ENCODE results near the gene FANCC. TPM values are rescaled to one million over a fixed set of nuclear protein-coding genes. Genes with fewer than 3 reads are reported as not detected.

FANCC gene
- total RNA-seq, 1 experiment from 2014 or later: 25.3 TPM

DNA sequence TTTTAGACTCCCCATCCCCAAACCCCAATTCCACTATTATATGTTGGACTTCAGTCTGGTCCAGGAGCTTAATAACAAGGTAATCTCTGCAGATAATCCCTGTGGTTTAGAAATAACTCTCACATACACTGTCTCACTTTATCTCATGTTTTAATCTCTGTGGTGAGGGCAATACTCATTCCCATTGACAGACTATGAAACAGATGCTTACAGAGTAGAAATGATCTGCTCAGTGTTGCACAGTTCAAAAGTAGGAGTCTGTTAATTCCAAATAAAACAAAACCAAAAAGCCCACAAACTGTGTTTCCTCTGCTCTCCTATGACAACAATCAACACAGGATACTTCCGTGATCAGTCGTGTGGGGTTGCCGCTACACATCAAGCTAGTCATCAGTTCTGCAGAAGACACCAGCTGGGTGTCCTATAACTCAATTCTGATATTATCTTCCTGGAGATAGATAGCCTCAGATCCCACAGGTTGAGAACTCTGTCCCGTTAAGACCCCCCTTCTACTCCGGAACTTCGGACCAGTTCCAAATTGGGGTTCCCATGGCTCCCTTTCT lies 26.3 kb upstream of the FANCC start:
- DNase-seq (ENCODE audit: low spot score): no peak
- no peaks in the 10 kb centered on the region for H3K36me3 ChIP-seq (ENCODE audit: insufficient read depth, low read length, poor library complexity, severe bottlenecking)
- no peak overlapping the region for H3K27ac ChIP-seq (ENCODE audit: low read depth, low read length, poor library complexity, severe bottlenecking)
- POLR2A ChIA-PET (ENCODE audit: low non-redundant PET): no interaction called here
- no peaks in the 10 kb centered on the region for H3K9me3 ChIP-seq (ENCODE audit: low read depth, low read length, poor library complexity, severe bottlenecking)
- no peak for TF ChIP-seq EZH2 (IDR thresholded peaks at IDR 0.05; ENCODE audit: borderline replicate concordance, low read depth, low read length, poor library complexity, severe bottlenecking)
- TF ChIP-seq, protein P1, sequence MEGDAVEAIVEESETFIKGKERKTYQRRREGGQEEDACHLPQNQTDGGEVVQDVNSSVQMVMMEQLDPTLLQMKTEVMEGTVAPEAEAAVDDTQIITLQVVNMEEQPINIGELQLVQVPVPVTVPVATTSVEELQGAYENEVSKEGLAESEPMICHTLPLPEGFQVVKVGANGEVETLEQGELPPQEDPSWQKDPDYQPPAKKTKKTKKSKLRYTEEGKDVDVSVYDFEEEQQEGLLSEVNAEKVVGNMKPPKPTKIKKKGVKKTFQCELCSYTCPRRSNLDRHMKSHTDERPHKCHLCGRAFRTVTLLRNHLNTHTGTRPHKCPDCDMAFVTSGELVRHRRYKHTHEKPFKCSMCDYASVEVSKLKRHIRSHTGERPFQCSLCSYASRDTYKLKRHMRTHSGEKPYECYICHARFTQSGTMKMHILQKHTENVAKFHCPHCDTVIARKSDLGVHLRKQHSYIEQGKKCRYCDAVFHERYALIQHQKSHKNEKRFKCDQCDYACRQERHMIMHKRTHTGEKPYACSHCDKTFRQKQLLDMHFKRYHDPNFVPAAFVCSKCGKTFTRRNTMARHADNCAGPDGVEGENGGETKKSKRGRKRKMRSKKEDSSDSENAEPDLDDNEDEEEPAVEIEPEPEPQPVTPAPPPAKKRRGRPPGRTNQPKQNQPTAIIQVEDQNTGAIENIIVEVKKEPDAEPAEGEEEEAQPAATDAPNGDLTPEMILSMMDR (conservative IDR thresholded peaks at IDR 0.05; ENCODE audit: low read depth, low read length): no peak
- CTCF ChIA-PET: no interaction called here
- H3K27me3 ChIP-seq (replicated peaks; ENCODE audit: insufficient read depth, low read depth, low read length, poor library complexity): no peaks in the 10 kb centered on the region
- H3K4me3 ChIP-seq (ENCODE audit: low read depth, low read length, poor library complexity, severe bottlenecking): no peak overlapping the region
- intact Hi-C loops (cut with micrococcal nuclease; ENCODE audit: unreplicated experiment): no loop called here
- no TSS peak for BruUV-seq (replicated peaks)
- H3K4me1 ChIP-seq (ENCODE audit: insufficient read depth, low read length, poor library complexity, severe bottlenecking): no peaks in the 10 kb centered on the region

DNA sequence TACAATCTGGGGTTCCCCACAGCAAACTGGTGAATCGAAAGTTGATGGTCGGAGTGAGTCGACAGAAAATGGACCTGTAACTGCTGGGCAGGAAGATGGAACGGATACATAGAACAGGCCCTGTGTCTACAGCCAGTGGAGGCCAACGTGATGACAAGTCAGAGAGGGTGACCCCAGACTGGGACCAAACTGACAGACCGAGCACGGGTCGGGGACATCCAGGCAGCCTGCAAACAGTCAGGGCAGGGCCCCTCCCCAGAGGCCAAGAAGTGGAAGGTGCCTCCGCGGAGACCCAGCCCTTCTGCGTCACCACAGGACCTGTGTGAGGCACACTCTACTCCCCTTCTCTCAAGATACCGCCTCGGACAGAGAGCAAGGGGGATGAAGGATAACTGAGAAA lies 25.1 kb upstream of the FANCC start:
- ChIA-PET CTCF (no interaction called here), POLR2A (ENCODE audit: low non-redundant PET) (no interaction called here)
- intact Hi-C loops (cut with micrococcal nuclease; ENCODE audit: unreplicated experiment): no loop called here
- DNase-seq (ENCODE audit: low spot score): no peak
- Histone ChIP-seq H3K4me3 (ENCODE audit: low read depth, low read length, poor library complexity, severe bottlenecking) (no peak overlapping the region), H3K9me3 (ENCODE audit: low read depth, low read length, poor library complexity, severe bottlenecking) (no peaks in the 10 kb centered on the region), H3K27me3 (replicated peaks; ENCODE audit: insufficient read depth, low read depth, low read length, poor library complexity) (no peaks in the 10 kb centered on the region), H3K27ac (ENCODE audit: low read depth, low read length, poor library complexity, severe bottlenecking) (no peak overlapping the region), H3K36me3 (ENCODE audit: insufficient read depth, low read length, poor library complexity, severe bottlenecking) (no peaks in the 10 kb centered on the region), H3K4me1 (ENCODE audit: insufficient read depth, low read length, poor library complexity, severe bottlenecking) (no peaks in the 10 kb centered on the region)
- no TSS peak for BruUV-seq (replicated peaks)
- TF ChIP-seq, protein P1 (conservative IDR thresholded peaks at IDR 0.05; ENCODE audit: low read depth, low read length): no peak
- no peak for TF ChIP-seq EZH2 (IDR thresholded peaks at IDR 0.05; ENCODE audit: borderline replicate concordance, low read depth, low read length, poor library complexity, severe bottlenecking)

DNA sequence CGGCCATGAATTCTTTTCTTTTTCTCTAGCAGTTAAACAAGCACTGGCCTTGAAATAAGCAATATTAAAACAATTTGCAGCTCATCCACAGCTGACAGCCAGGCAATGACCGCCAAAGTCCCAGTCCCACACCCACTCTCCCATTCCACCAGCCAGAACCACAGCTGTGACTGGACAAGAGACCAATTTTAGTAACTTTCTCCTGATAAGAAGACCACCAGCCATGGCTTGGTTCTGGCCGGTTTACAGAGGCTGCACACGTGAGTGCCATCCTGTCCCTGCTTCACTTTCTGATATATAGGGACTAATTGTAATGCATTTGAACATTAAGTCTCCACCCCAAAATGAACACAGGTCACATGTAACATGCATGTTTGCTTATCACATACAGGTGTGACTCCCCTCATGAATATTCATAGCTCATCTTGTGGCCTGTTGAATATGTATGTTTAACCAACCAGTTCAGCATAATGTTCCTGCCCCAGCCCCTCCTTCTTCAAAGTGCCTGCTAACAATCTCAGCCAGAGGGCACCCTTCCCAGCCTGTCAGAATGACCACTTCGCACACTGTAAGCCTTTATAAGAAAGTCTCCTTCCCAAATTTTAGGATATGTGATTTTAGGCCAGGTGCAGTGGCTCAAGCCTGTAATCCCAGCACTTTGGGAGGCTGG lies 23.9 kb upstream of the FANCC start:
- H3K27ac ChIP-seq (ENCODE audit: low read depth, low read length, poor library complexity, severe bottlenecking): no peak overlapping the region
- TF ChIP-seq EZH2 (IDR thresholded peaks at IDR 0.05; ENCODE audit: borderline replicate concordance, low read depth, low read length, poor library complexity, severe bottlenecking): no peak
- TF ChIP-seq, protein P1 (conservative IDR thresholded peaks at IDR 0.05; ENCODE audit: low read depth, low read length): 0 out of 2 replicates have a peak, but pooled peaks have one; percentile 10
- H3K27me3 ChIP-seq (replicated peaks; ENCODE audit: insufficient read depth, low read depth, low read length, poor library complexity): no peaks in the 10 kb centered on the region
- no peaks in the 10 kb centered on the region for H3K4me1 ChIP-seq (ENCODE audit: insufficient read depth, low read length, poor library complexity, severe bottlenecking)
- no peak overlapping the region for H3K4me3 ChIP-seq (ENCODE audit: low read depth, low read length, poor library complexity, severe bottlenecking)
- ChIA-PET CTCF (no interaction called here), POLR2A (ENCODE audit: low non-redundant PET) (no interaction called here)
- no TSS peak for BruUV-seq (replicated peaks)
- no peaks in the 10 kb centered on the region for H3K36me3 ChIP-seq (ENCODE audit: insufficient read depth, low read length, poor library complexity, severe bottlenecking)
- H3K9me3 ChIP-seq (ENCODE audit: low read depth, low read length, poor library complexity, severe bottlenecking): no peaks in the 10 kb centered on the region
- no peak for DNase-seq (ENCODE audit: low spot score)
- intact Hi-C loops (cut with micrococcal nuclease; ENCODE audit: unreplicated experiment): no loop called here
